SK-MEL-5 (cell line): Measurements from ENCODE around the gene CSNK1D. TPM values are rescaled to one million over a fixed set of nuclear protein-coding genes. Genes with fewer than 3 reads are reported as not detected.
A peak's percentile ranks its signal among the peaks of the same experiment; 100 is the strongest.

Experiments used
- DNase-seq: peaks from one replicate; pipeline ENCODE4 v3.0.0-alpha.2; 2016; ENCODE audit warnings: low read depth, low spot score
- in situ Hi-C: cut with HindIII; loops from 2 replicates; pipeline ENCODE4 v1.10.0; 2016; ENCODE audit warnings: low sequenced_read_pairs, high pct_unique_total_duplicates, low pct_unique_long_range_greater_than_20kb
- total RNA-seq: library from RNA; depleted of rRNA; stranded (reverse); fragments of >200 nt; shearing (Covaris generic); gene quantifications from 2 replicates; pipeline ENCODE4 v1.2.3, GENCODE V29; 2014

The CSNK1D gene
- total RNA-seq, 1 experiment from 2014 or later = 23.6 TPM

DNA sequence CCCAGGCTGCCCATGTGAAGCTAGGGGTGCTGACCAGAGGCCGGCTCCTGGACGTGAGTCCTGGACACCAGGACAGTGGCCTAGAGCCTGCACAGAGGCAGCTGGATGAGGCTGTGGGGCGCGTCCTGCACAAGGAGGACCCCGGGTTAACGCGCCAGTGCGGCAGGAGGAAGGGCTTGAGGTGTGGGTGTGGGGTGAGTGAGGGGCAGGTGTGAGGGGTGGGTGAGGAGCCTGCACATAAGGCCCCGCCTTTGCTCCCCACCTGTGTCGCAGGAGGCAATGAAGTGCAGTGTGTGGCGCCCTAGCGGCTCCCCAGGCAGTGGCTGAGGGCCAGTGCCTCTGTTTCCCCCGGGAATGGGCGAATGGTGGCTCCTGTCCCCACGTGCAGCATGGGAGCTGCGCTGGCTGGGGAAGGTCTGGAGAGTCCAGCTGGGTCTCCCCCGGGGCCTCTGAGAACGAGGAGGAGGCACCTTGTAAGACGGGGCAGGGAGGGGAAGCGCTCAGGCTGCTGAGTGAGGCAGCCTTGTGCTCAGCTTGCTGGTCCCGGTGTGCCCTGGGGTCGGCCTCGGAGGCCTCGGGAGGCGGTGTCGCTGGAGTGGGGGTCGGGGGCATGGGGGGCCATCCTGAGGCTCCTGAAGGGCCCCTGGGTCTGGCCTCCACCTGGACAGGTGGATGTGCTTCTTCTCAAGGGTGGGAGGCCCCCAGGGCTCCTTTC, 40.7 kb upstream of the CSNK1D start:
- in situ Hi-C loops = no loop called here

DNA sequence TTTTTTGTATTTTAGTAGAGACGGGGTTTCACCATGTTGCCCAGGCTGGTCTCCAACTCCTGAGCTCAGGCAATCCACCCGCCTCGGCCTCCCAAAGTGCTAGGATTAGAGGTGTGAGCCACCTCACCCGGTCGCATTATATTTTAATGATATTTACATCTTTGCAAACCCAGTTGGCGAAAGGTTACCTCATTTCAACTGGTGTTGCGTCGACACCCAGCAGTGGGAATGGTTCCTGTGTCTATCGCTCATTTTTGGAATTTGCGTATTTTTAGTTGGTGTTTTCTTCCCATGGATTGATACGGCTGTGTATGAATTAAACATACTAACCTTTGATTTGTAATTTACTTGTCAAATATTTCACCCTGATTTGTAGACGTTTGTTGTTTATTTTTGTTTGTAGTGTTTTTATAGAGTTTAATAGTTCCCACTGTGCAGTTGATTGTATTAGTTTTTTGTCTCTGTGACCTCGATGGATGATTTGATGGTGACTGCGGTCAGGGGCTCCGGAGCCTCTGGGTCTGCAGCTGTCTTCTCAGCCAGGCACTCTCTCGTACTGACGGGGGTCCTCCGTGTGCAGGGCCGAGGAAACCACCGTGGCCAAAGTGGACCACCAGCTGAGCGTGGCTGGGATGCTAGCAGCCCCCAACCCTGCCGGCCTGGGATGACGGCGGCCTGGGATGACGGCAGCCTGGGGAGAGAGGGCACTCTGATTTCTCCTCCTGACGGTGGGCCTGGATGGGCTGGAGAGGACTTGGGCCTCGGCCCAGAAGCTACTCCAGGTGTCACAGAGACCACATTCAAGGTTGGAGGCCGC, 39.9 kb upstream of the CSNK1D start:
- DNase-seq = no peak
- in situ Hi-C loops = no loop called here

More for the DNA sequence above, 40.7 kb upstream of the CSNK1D start:
- no peak for DNase-seq

DNA sequence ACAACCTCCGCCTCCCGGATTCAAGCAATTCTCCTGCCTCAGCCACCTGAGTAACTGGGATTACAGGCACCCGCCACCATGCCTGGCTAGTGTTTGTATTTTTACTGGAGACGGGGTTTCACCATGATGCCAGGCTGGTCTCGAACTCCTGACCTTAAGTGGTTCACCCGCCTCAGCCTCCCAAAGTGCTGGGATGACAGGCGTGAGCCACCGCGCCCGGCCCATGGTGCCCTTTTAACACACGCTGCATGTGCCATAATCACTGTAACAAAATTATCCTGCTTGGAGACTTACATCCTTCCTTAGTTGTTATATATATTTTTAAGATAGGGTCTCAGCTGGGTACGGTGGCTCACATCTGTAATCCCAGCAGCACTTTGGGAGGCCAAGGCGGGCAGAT, 38.5 kb upstream of the CSNK1D start:
- DNase-seq = no peak
- in situ Hi-C loops = no loop called here

DNA sequence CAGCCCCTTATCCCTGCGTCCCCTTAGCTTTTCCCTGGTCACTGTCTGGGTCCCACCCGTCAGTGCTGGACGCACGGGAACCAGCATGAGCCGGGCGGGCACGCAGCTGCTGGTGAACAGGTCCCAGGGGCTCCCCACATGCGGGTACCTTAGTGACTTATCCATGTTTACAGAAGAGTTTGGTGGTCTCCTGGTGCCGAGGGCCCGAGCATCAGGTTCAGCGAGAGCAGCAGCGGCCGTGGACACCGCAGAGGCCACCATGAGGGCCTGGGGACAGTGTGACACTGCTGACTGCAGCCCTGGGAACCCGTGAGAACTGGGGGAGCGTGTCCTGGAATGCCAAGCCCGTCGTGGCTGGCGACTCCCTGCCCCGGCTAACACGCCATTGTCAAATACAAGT, 37.4 kb upstream of the CSNK1D start:
- no peak for DNase-seq
- in situ Hi-C loops = no loop called here

DNA sequence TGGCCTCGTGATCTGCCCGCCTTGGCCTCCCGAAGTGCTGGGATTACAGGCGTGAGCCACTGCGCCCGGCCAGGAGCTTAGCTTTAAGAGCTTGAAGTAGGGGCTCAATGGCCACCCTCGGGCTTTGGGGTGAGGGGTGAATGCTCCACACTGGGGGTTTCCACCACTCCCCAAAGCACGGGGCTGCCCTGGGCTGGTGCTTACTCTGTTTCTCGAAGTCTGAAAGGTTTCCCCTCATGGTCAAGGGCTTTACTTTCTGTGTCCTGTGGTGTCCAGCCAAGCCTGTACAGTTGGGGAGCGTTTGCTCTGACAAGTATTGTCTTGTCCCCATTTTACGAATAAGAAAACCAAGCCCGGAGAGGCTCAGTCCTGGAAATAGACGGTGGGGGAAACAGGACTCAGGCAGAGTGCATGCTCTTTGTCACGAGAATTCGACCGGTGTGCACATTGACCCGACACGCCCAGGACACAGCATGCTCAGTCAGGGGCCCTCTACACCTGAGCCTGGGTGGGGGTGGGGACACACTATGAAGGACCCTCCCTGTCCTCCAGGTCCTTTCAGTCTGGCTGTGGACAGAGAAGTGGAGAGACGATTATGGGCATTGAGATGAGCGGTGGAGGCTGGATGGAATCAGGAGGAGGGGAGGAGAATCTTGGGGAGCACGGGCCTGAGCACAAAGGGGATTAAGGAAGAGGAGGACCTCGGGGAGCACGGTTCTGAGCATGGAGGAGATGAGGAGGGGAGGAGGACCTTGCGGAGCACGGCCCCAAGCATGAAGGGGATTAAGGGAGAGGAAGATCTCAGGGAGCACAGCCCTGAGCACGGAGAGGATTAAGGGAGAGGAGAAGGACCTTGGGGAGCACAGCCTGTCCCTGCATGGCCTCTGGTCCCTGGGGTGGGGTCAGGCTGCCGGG, 36.4 kb upstream of the CSNK1D start:
- in situ Hi-C loops = no loop called here
- DNase-seq = no peak

DNA sequence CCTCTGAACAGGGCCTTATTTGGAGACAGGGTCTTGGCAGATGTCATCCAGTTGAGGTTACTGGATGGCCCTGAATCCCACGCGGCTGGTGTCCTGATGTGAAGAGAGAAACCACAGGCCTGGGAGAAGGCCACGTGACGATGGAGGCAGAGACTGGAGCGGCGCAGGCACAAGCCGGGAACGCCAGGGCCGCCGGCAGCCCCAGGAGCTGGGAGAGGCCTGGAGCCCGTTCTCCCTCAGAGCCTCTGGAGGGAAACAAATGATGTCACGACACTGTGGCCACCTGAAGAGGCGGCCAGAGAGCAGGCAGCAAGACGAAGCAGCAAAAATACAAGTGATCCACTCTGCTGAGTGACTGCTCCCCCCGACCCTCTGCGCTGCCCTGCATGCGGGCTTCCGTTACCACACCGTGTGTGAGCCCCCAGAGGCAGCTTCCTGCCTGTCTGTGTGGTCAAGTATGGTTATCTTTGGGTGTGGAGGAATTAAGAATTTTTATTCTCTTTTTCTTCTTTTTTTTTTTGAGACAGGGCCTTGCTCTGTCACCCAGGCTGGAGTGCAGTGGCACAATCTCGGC, 32.3 kb upstream of the CSNK1D start:
- DNase-seq = no peak
- in situ Hi-C loops = no loop called here

DNA sequence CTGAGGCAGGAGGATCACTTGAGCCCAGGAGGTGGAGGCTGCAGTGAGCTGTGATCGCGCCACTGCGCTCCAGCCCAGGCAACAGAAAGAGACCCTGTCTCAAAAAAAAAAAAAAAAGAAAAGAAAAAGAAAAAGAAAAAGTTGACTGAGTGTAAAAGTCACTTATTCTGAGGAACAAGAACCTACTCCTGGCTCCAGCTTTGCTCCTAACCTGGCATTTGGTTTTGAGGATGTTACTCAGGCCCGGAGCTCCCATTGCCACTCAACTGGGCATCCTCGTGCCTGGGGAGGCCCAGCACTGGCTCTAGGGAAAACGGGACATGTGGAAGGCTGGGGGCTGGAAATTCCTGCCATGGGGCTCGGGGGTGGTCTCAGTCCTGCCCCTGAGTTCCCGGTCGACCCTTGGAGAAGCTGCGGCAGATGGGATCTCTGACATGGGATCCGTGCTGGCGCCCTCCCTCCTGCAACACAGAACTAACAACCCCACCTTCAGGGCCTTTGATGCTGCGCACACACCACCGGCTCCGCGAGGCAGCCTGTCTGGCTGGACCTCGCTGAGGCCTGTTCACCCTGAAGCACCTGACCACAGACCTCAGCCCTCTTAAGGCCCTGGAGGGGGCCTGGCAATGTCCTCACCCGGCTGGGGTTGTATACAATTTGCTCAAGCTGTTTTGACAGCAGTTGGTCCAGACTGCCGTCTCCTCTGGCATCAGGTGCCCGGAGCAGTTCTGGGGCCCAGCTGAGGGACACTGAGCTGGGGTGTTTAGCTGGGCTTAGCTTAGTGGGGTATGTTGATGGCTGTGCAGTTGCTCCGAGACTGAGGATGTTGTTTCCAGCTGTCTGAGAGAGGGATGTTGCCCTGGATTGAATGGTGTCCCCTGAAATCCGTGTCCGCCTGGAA, 31.6 kb upstream of the CSNK1D start:
- in situ Hi-C loops = no loop called here
- DNase-seq = no peak

DNA sequence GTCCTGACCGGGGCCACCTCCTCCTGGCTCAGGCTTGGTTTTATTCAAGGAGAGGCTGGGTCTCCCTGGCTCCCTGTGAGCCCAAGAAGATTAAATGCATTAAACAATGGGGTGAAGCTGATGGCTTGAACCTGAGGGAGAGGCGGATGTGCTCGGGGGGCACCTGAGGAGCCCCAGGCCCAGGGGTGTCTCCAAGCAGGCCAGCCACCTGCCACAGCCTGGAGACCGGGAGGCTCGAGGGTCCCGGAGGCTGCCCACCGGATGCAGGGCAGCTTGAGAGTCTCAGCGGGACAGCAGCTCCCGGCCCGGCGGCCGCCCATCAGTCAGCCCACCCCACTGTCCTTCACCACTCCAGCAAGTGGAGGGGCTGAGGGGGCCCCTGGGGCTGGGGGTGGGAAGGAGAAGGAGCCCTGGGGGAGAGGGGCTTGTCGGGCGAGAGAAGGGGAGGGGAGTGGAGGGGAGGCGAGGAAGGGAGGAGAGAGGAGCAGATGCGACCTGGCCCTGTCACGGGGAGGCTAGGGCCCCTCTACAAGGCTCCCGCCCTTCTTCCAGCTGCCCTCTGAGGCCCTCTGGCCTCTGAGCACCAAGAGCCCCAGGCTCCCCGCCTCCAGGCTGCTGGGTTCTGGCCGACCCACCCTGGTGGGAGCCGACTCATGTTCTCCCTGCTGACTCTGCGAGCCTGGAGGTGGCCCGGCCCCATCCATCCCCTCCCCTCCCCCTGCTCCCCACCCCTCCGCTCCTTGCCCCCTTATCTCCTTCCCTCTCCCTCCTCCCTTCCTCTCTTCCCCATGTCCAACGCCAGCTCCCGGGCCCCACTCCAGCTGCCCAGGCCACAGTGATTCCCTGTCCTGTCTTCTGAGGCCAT, 30.7 kb upstream of the CSNK1D start:
- DNase-seq = no peak
- in situ Hi-C loops = no loop called here

DNA sequence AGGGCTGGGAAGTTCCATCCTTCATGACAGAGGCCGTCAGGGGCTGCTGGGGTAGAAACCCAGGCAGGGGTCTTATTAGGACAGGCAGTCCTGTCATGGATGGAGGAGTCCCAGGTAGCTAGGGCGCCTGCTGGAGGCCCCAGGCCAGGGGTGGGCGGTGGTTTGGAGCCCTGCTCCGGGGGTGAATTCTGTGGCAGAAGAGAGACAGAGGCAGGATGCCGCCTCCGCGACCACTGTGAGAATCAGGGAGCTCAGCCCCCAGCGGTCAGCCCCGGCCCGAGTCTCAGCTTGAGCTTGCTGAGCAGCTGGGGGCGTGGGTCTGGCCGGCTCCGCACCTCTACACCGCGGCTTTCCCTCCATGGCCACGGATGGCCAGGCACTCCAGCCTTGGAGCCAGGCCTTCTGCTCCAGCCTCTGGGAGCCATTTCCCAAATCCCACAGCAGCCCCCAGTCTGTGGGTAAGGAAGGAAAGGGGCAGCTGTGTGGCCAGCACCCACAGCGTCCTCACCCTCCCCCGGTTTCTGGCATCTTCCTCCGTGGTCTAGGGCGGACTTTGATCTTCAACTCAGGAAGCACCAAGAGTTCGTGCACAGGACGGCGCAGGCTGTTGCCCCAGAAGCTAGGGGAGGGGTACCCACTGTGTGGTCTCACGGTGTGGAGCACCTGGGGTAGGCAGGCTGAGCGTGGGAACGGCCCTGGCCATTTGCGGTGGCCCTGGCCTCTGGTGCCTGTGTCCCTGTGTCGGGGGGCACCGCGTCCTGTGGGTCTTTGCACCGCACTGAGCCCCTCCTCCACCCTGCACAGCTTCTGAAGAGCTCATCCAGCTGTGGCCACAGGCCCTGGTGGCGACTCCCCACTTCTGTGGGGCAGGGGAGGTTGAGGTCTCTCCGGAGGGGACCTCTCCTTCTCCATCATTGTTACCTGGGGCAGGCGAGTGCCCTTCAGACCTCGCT, 29.8 kb upstream of the CSNK1D start:
- in situ Hi-C loops = no loop called here
- DNase-seq = no peak

DNA sequence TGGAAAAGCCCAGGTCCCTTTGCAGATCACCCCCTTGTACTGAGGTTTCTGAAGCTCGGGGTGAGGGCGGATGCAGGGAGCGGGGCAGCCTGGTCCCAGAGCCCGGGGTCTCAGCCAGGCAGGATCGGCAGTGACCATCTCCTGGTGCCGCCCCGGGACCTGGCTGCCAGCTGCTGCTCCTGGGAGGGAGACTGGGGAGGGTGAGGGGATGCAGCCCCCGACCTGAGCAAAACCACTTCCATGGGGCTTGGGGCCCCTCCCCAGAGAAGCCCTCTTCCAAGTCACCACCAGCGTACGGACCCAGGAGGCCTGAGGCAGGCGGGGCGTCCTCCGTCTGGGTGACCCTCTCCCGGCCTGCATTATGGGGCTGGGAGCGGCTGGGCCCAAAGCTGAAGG, 29.1 kb upstream of the CSNK1D start:
- in situ Hi-C loops = no loop called here
- no peak for DNase-seq

DNA sequence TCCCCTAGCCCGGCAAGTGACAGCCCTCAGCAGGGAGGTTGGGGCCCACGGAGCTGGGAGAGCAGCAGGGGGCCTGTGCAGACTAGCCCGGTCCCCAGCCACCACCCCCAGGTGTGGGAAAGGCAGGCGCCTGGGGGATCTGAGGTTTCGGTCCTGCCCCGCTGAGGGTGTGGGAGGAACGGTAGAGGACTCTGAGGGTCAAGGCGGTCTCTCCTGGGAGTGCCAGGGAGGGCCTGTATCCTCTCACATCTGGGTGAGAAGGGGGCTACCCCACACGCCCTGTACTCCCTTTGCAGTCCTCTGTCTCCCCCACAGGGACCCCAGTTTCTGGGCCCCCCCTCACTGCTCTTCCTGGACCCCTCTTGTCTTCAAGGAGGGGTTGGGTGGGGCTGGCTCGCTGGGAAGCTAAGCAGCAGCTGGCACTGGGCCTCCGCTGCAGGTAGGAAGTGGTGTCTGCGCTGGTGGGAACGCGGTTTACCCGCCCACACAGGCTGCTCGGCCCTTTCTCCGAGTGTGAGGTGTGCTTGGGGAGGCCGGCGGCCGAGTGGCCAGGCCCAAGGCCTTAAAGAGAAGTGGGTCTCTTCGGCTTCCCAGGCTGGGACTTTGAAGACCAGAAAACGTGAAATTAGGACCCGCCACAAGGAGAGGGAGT, 28.5 kb upstream of the CSNK1D start:
- DNase-seq = no peak
- in situ Hi-C loops = no loop called here

DNA sequence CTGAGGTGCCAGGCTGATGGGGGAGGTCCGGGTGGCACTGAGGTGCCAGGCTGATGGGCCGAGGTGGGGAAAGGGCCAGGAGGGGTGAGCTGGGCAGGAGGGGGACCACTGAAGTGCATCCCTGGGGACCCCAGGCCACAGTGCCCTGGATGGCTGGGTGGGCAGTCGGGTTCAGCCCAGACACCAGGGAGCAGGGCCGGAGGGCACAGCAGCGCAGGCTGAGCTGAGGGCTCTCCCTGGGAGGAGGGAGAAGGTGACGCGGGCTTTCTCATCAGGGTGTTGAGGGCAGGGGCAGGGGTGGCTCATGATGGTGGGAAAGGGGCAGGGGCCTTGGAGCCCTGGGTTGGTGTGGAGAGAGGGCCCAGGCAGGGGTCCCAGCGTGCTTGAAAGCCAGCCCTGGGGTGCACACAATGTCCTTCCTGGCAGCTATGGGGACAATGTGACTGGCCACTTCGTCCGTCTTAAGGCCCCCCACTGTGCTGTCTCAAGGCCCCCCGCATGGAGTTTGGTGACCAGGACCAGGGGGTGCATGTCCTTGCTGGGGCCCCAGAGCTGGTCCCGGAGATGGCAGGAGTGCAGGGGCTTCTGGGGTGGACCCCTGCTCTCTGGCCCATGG, 27.9 kb upstream of the CSNK1D start:
- no peak for DNase-seq
- in situ Hi-C loops = no loop called here

DNA sequence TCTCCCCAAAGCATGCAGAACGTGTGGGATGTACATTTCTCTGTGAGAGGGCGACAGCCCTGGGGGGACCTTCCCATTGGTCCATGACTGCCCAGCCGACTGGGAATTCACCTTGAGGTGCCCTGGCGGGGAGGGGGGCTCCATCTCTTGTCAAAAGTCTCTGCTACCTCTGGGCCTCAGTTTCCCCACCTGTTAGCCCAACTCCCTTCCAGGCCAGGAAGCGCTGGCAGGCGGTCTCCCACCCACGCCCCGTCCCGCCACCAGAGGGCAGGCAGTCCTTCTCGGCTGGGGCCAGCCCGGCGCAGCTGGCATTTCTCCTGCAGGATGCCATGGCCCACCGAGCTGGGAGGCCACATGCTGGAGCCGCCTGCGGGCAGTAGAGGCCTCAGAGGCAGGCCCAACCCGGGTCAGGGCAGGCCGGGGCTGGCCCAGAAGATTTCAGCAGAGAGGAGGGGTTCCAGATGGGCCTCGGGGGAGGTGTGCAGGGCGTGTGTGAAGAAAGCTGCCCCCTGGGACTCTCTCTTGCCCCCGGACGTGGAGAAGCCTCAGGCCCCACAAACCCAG, 27.3 kb upstream of the CSNK1D start:
- DNase-seq = peak; percentile 60
- in situ Hi-C loops = no loop called here

DNA sequence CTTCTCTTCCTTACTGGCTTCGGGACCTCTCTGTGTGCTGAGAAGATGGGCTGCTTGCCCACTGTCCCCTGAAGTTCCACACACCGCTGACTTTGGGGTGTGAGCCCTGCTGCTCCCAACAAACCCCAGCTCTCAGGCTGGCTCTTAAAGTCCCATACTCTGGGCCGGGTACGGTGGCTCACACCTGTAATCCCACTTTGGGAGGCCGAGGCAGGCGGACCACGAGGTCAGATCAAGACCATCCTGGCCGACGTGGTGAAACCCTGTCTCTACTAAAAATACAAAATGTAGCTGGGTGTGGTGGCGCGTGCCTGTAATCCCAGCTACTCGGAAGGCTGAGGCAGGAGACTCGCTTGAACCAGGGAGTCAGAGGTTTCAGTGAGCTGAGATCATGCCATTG, 26.7 kb upstream of the CSNK1D start:
- DNase-seq = no peak
- in situ Hi-C loops = no loop called here
